ENCODE data around the gene RPL26. TPM values are rescaled to one million over a fixed set of nuclear protein-coding genes. Genes with fewer than 3 reads are reported as not detected.

The RPL26 gene
- total and polyA plus RNA-seq, 3 donors from 2014 or later = 769 to 1,617 (median 1,360) TPM

DNA sequence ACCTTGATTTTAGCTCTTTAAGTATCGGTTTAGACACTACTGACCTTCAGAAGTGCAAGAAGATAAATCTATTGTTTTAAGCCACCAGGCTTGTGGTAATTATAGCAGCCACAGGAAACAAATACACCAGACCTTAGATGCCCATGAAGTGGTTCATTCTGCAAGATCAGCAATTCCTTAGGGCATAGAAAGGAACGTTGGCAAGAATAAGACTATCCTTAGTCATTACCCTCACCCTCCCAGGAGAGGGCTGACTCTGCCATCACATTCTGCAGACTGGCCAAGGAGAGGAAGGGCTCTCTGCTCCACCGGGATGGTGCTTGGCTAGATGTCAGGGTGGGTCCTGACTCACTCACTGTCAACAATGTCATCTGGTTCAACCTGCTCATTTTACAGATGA lies 38.6 kb upstream of the RPL26 start:
- no peaks in the 10 kb centered on the region for H3K4me1 ChIP-seq
- H3K27me3 ChIP-seq = no peaks in the 10 kb centered on the region
- H3K4me3 ChIP-seq = no peak overlapping the region
- no peaks in the 10 kb centered on the region for H3K9me3 ChIP-seq
- intact Hi-C loops (cut with DNase I; ENCODE audit: low total_unique reads) = no loop called here
- no peak for DNase-seq
- no peaks in the 10 kb centered on the region for H3K36me3 ChIP-seq (ENCODE audit: low read depth, missing control alignments)
- no peak for TF ChIP-seq POLR2A (IDR thresholded peaks at IDR 0.05)
- no peak for TF ChIP-seq CTCF (IDR thresholded peaks at IDR 0.05)
- H3K27ac ChIP-seq = no peak overlapping the region
- 69 to 81% methylated on average over 3 of the region's 3 CpGs for WGBS, 2 donors

DNA sequence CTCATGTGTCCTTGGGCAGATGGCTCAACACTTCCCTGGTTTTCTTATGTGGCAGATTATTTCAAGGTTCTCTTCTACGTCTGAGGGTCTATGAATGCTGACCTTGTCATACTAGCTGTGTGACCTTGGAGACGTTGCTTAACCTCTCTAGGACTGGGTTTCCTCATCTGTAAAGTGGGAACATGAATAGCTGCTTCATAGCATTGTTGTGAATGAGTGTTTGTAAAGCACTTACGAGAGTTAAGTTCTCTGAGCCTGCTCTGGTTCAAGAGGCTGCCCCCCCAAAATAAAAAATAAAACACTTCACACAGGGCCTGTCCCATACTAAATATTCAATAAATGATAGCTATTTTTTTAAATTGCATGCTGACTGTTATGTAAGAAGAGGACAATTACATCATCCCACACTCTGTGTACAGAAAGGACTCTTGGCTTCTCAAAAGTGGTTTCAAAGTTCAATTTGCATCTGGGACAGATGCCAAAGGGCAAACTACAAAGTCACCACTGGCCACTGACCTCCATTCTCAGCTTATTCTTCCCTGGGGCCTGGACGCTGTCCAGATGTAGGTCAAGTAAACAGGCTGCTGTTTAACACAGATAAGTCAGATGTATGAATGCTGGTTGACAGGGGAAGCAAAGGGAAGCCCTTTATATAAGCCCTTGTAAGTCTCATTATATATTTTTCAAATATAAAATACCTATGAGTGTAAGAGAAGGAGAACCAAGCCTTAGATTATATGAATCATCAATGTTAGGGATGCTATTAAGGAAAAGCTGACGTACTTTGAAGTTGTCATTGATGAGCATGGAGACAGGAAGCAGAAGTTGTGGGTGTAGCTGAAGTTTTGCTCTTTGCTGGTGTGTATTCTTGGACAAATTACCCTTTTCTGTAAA lies 37.3 kb upstream of the RPL26 start:
- H3K27me3 ChIP-seq = no peaks in the 10 kb centered on the region
- H3K27ac ChIP-seq = no peak overlapping the region
- no peak for DNase-seq
- TF ChIP-seq POLR2A (IDR thresholded peaks at IDR 0.05) (no peak), CTCF (IDR thresholded peaks at IDR 0.05) (no peak)
- no peaks in the 10 kb centered on the region for H3K4me1 ChIP-seq
- 45 to 48% methylated on average over 5 of the region's 5 CpGs for WGBS, 2 donors
- H3K9me3 ChIP-seq = no peaks in the 10 kb centered on the region
- no peak overlapping the region for H3K4me3 ChIP-seq
- intact Hi-C loops (cut with DNase I; ENCODE audit: low total_unique reads) = no loop called here
- H3K36me3 ChIP-seq (ENCODE audit: low read depth, missing control alignments) = no peaks in the 10 kb centered on the region

DNA sequence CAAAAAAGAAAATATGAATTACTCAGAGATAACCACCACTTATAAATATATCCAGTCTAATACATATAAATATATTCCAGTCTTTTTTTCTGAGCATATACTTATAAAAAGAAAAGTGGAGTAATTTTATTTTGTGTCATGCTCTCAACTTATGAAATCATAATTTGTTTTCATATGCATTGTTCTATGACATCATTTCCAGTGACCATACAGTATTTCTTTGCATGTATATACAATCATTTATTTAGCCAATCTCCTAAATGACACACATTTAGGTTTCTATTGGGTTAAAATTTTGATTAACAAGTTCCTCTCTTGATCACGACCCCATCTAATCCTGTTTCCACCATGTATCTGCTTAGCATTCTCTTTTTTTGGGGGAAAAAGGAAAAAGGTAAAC lies 36.3 kb upstream of the RPL26 start:
- no peaks in the 10 kb centered on the region for H3K4me1 ChIP-seq
- no peaks in the 10 kb centered on the region for H3K36me3 ChIP-seq (ENCODE audit: low read depth, missing control alignments)

DNA sequence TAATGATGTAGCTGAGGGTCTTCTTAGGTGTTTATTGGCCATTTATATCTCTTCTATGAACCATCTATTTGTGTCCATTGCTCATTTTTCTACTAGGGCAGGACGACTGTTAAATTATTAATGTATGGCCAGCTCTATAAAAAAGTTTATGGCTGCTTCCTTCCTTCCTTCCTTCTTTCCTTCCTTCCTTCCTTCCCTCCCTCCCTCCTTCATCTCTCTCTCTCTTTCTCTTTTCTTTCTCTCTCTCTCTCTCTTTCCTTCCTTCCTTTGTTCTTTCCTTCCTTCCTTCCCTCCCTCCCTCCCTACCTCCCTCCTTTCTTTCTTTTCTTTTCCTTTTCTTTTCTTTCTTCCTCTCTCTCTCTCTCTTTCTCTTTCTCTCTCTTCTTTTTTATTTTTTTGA lies 35.5 kb upstream of the RPL26 start:
- H3K9me3 ChIP-seq = no peaks in the 10 kb centered on the region
- H3K27ac ChIP-seq = no peak overlapping the region
- 88 to 90% methylated on average over 1 of the region's 1 CpG for WGBS, 2 donors
- no peaks in the 10 kb centered on the region for H3K27me3 ChIP-seq
- no peaks in the 10 kb centered on the region for H3K4me1 ChIP-seq
- TF ChIP-seq CTCF (IDR thresholded peaks at IDR 0.05) = no peak
- TF ChIP-seq POLR2A (IDR thresholded peaks at IDR 0.05) = no peak
- intact Hi-C loops (cut with DNase I; ENCODE audit: low total_unique reads) = loop anchor here (10.0 kb wide), 1 partner anchor 326 kb away; the partner anchor contains the start of gene CCDC42
- H3K36me3 ChIP-seq (ENCODE audit: low read depth, missing control alignments) = no peaks in the 10 kb centered on the region
- DNase-seq = no peak
- no peak overlapping the region for H3K4me3 ChIP-seq

More for the DNA sequence above, 36.3 kb upstream of the RPL26 start:
- H3K27me3 ChIP-seq = no peaks in the 10 kb centered on the region
- H3K4me3 ChIP-seq = no peak overlapping the region
- 60 to 68% methylated on average over 1 of the region's 1 CpG for WGBS, 2 donors
- H3K27ac ChIP-seq = no peak overlapping the region
- H3K9me3 ChIP-seq = no peaks in the 10 kb centered on the region
- no peak for DNase-seq
- no peak for TF ChIP-seq CTCF (IDR thresholded peaks at IDR 0.05)
- no peak for TF ChIP-seq POLR2A (IDR thresholded peaks at IDR 0.05)
- intact Hi-C loops (cut with DNase I; ENCODE audit: low total_unique reads) = loop anchor here (10.0 kb wide), 1 partner anchor 325 kb away; the partner anchor contains the start of gene CCDC42

Measured in testis (tissue), 3 donors.